Testis (tissue), 2 donors: ENCODE measurements around the gene PFKFB4.

Experiments used
- CTCF ChIP-seq, 3 experiments: fragments of 450-650 bp in 2 of 3; fragments of 200-600 bp in 1 of 3; sonication (generic) in 1 of 3; IDR thresholded peaks; one replicate each; pipeline ENCODE4 v1.5.1; 2016 to 2019; ENCODE audit warnings: antibody characterized with exemption in 3 of 3, mild to moderate bottlenecking in 2 of 3, moderate library complexity in 1 of 3
- POLR2A ChIP-seq: fragments of 450-650 bp; IDR thresholded peaks from one replicate; pipeline ENCODE4 v1.6.1; 2017; ENCODE audit warnings: antibody characterized with exemption, mild to moderate bottlenecking, moderate library complexity

- TF ChIP-seq CTCF (IDR thresholded peaks at IDR 0.05) (no peak), POLR2A (no peak)
Measured at GRCh38 chr3:48543271-48543866, 13.2 kb downstream of the PFKFB4 start.
